WERI-Rb-1 (cell line): Measurements from ENCODE around the gene KRTAP5-7.

Experiments
- DNase-seq: peaks from one replicate; pipeline ENCODE4 v3.0.0-alpha.2; 2020
- H3K27ac ChIP-seq: fragments of 250-450 bp; sonication (Bioruptor Pico); 2 replicates; pipeline ENCODE4 v1.5.1; 2020; ENCODE audit warnings: mild to moderate bottlenecking, moderate library complexity
- H3K27me3 ChIP-seq: fragments of 250-450 bp; sonication (Bioruptor Pico); 2 replicates; pipeline ENCODE4 v1.5.1; 2021; ENCODE audit warnings: mild to moderate bottlenecking, low read depth, moderate library complexity; ENCODE audit not compliant: insufficient read depth, severe bottlenecking
- H3K36me3 ChIP-seq: fragments of 250-450 bp; sonication (Bioruptor Pico); 2 replicates; pipeline ENCODE4 v1.5.1; 2020; ENCODE audit warnings: mild to moderate bottlenecking, moderate library complexity
- H3K4me3 ChIP-seq: 2 replicates; pipeline ENCODE4 v1.5.1; 2011; ENCODE audit warnings: low read depth, mild to moderate bottlenecking, control low read depth, low read length
- H3K9me3 ChIP-seq: fragments of 250-450 bp; sonication (Bioruptor Pico); 2 replicates; pipeline ENCODE4 v1.5.1; 2021; ENCODE audit warnings: mild to moderate bottlenecking, moderate library complexity; ENCODE audit not compliant: severe bottlenecking
- TF ChIP-seq, protein P1 (sequence below): IDR thresholded peaks from 2 replicates; pipeline ENCODE4 v1.5.1; 2011; ENCODE audit warnings: low read depth, mild to moderate bottlenecking, control low read depth, inconsistent platforms, low read length

Gene KRTAP5-7

DNA sequence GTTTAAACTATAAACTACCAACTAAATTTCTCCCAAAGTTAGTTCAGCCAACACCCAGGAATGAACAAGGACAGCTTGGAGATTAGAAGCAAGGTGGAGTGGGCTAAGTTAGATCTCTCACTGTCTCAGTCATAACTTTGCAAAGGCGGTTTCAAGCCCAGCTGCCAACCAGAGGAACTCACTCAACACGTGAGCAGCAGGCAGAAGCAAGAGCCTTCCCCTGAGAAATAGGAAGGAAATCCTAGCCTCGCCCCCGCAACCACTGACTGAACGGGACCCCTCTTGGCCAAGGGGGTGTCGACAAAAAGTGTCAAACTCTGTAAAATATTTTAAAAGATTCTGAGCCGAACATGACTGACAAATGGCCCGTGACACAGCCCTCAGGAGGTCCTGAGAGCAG is 16.8 kb downstream of the KRTAP5-7 start:
- no peaks in the 10 kb centered on the region for H3K27me3 ChIP-seq
- no peak for DNase-seq
- no peaks in the 10 kb centered on the region for H3K36me3 ChIP-seq
- H3K9me3 ChIP-seq = no peaks in the 10 kb centered on the region
- H3K4me3 ChIP-seq = no peak overlapping the region
- TF ChIP-seq, protein P1, sequence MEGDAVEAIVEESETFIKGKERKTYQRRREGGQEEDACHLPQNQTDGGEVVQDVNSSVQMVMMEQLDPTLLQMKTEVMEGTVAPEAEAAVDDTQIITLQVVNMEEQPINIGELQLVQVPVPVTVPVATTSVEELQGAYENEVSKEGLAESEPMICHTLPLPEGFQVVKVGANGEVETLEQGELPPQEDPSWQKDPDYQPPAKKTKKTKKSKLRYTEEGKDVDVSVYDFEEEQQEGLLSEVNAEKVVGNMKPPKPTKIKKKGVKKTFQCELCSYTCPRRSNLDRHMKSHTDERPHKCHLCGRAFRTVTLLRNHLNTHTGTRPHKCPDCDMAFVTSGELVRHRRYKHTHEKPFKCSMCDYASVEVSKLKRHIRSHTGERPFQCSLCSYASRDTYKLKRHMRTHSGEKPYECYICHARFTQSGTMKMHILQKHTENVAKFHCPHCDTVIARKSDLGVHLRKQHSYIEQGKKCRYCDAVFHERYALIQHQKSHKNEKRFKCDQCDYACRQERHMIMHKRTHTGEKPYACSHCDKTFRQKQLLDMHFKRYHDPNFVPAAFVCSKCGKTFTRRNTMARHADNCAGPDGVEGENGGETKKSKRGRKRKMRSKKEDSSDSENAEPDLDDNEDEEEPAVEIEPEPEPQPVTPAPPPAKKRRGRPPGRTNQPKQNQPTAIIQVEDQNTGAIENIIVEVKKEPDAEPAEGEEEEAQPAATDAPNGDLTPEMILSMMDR = no peak
- H3K27ac ChIP-seq = no peak overlapping the region

- DNase-seq = no peak
- TF ChIP-seq, protein P1 = no peak
- Histone ChIP-seq H3K27me3 (no peaks in the 10 kb centered on the region), H3K9me3 (no peaks in the 10 kb centered on the region), H3K4me3 (no peak overlapping the region), H3K27ac (no peak overlapping the region), H3K36me3 (no peaks in the 10 kb centered on the region)
Measured at GRCh38 chr11:71544525-71545214, 17.6 kb downstream of the KRTAP5-7 start.

GRCh38 chr11:71545405-71545966 is 18.4 kb downstream of the KRTAP5-7 start:
- no peak overlapping the region for H3K27ac ChIP-seq
- TF ChIP-seq, protein P1 = no peak
- H3K4me3 ChIP-seq = no peak overlapping the region
- DNase-seq = no peak
- no peaks in the 10 kb centered on the region for H3K27me3 ChIP-seq
- H3K9me3 ChIP-seq = no peaks in the 10 kb centered on the region
- H3K36me3 ChIP-seq = no peaks in the 10 kb centered on the region

DNA sequence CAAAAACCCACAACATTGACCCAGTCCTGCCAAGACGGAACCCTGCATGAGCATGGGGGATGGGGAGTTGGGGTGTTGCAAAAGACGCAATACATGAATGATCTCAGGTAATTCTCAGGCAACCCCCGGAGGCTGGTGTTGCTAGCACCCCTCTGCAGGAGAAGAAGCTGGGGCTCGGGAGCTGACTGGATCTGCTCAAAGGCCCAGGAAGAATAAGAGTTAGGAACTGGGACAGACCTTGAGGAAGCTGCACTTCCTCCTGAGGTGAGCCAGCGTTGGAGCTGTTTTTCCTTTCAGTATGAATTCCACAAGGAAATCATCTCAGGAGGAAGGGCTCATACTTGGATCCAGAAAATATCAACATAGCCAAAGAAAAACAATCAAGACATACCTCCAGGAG is 21.1 kb downstream of the KRTAP5-7 start, which contains the start of gene KRTAP5-9:
KRTAP5-9 (plus strand) TSS at position 301 of the 400 bp plus-strand sequence. CDS start 238 bp downstream, outside the sequence.
- Histone ChIP-seq H3K36me3 (no peaks in the 10 kb centered on the region), H3K27me3 (no peaks in the 10 kb centered on the region), H3K9me3 (no peaks in the 10 kb centered on the region), H3K4me3 (no peak within 1 kb of the TSS), H3K27ac (no peak within 1 kb of the TSS)
- TF ChIP-seq, protein P1 = no peak
- no peak for DNase-seq

GRCh38 chr11:71548716-71549151 is 21.7 kb downstream of the KRTAP5-7 start:
- H3K4me3 ChIP-seq = no peak overlapping the region
- TF ChIP-seq, protein P1 = no peak

More at GRCh38 chr11:71548716-71549151, 21.7 kb downstream of the KRTAP5-7 start:
- Histone ChIP-seq H3K36me3 (no peaks in the 10 kb centered on the region), H3K27me3 (no peaks in the 10 kb centered on the region), H3K27ac (no peak overlapping the region), H3K9me3 (no peaks in the 10 kb centered on the region)
- no peak for DNase-seq
